ENCODE measurements around the gene ZNF365.

DNA sequence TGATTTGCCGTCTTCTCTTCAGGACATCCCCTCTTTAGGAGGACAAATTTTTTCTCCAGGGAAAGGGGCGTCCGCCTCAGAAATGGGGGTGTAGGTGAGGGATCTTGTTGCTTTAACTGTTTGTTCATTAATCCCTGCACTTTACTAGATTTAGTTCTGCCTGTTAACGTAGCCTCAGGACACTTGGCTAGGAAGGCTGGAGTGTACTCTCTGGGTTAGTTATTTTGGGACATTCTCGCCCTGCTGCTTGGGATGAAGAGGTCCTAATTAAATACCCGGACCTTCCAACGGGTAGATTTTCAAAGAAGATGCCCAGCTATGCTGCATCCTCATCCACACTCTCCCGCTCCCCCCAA lies 552 bp upstream of the ZNF365 start:
- TF ChIP-seq, protein P1, sequence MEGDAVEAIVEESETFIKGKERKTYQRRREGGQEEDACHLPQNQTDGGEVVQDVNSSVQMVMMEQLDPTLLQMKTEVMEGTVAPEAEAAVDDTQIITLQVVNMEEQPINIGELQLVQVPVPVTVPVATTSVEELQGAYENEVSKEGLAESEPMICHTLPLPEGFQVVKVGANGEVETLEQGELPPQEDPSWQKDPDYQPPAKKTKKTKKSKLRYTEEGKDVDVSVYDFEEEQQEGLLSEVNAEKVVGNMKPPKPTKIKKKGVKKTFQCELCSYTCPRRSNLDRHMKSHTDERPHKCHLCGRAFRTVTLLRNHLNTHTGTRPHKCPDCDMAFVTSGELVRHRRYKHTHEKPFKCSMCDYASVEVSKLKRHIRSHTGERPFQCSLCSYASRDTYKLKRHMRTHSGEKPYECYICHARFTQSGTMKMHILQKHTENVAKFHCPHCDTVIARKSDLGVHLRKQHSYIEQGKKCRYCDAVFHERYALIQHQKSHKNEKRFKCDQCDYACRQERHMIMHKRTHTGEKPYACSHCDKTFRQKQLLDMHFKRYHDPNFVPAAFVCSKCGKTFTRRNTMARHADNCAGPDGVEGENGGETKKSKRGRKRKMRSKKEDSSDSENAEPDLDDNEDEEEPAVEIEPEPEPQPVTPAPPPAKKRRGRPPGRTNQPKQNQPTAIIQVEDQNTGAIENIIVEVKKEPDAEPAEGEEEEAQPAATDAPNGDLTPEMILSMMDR (IDR thresholded peaks at IDR 0.05), result no peak
- TF ChIP-seq POLR2AphosphoS5 (IDR thresholded peaks at IDR 0.05), result no peak
- TF ChIP-seq POLR2A (IDR thresholded peaks at IDR 0.05), result no peak

Measured in breast epithelium (tissue), 3 donors.